Stimulated activated CD8-positive, alpha-beta memory T cell treated with anti-CD3 and anti-CD28 coated beads, Interleukin-2, amount 100 ng/mL, for 1 hour (primary cell): ENCODE measurements around the gene TAF15.

Source experiments
- DNase-seq, 2 donors: peaks; one replicate each; pipeline ENCODE4 v3.0.0-alpha.2; 2020; ENCODE audit warnings: low read depth in 2 of 2

The TAF15 gene

DNA sequence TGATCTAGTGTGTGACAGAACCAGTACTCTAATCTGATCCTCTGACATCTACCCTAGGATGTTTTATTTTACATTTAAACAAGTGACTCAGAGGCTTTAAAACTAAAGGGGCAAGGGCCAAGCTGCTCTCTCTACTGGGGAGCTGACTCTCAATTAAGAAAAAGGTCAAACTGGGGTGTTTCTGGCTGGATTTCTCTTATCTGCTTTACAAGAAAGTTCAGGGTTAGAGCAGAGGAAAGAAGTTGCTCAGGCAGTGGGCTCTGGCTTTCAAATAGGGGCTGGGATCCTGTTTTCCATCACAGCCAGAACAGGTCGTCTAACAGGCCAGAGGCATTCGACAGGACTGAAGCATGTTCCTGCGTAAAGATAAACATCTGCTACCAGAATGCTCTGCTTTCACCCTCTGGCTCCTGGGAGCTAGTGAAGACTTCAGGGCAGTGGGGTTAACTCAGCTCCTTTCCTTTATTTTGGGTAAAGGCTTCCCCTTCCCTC is 22.3 kb upstream of the TAF15 start:
- DNase-seq: no peak

DNA sequence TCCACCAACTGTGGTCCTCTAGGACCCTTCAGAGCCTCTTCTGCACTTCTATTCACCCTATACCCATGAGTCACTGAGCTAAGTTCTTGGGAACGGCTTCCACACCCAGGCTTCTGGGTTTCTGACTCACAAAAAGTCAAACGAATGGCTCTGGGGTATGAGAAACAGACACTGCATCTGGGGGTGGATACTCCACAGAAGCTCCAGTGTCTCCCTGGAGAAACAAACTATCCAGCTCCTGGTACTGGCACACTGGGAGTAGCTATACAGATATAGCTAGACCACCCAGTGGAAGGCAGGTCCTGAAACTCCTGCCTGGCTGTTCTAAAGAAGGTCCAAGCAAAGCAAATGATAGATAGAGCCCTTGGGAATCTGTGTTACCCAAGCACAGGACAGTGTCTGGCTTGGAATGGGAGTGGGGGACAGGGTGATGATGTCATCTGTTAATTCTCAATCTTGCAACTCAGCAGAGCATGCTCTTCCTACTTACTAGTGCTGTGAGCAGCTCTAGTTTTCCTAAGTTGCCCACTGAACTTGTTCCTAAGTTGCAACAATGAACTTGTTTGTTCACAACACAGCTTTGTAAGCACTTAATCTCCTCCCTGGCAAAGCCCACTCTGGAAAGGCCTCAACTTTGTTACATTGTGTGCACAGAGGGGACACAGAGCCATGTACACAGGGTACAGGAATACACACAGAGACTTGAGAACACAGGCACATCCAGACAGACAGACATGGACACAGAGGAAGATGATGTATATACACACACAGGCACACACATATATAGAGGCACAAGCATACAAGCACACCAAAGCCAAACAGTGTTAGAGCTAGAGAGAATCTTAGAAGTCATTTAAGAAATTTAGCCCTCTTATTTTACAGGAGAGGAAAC is 20.6 kb upstream of the TAF15 start:
- DNase-seq: no peak

DNA sequence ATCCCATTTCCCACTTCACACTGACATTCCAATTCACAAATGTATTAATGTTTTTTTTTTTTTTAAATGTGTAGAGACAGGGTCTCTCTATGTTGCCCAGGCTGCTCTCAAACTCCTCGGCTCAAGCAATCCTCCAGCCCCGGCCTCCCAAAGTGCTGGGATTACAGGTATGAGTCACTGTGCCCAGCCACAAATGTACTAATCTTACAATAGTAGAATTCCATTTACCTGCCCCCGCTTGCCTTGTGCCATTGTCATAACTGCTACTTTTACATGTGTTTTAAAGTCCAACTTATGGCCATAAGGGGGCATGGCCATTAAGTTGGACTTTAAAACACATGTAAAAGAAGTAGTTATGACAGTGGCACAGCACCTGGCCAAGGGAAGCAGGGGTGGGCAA is 18.4 kb upstream of the TAF15 start:
- no peak for DNase-seq

DNA sequence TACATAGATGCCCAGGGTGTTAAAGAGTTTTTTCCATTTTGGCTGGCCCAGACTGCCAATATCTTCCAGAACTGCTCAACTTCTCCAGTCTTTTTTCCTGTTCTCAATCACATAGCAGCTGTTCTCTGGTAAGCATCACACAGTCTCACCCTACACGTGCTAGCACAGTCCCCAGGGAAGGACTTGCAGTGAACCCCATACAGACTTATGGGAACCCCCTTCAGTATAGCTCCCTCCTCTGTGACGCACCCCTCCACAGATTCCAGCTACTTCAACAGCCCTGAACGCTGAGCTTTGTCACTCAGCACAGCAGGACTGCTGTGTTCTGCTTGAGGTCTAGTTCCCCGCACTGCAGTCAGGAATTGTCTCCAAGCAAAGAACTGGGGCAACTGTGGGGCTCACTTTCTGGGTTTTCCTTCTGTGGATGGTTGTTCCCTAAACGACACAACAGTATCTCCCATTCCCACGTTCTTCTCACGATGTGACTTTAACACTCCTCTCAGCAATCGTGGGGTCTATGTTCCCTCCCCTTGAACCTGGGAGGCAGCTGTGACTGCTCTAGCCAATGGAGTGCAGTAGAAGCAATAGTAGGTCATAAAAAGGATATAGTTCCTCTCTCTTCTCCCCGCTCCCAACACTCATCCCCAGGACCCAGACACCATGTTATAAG is 17.5 kb upstream of the TAF15 start:
- no peak for DNase-seq

DNA sequence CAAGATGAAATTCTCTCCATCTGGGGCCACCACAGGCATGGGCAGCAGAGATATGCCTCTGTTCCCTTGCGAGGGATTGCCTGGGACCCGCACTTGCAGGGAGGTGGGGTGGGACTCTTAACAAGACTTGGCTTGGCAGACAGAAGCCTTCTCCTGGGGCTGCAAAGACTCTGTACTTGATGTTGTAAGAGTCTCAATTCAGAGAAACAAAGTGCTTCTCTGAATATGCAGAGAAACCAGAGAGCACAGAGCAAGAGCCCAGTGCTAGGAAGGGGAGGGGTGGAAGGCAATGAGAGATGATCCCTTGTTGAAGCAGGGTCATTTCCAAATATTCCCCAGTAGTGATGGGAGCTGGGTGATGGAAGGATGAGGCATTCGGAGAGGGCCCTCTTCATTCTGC is 16.0 kb upstream of the TAF15 start:
- DNase-seq: no peak

DNA sequence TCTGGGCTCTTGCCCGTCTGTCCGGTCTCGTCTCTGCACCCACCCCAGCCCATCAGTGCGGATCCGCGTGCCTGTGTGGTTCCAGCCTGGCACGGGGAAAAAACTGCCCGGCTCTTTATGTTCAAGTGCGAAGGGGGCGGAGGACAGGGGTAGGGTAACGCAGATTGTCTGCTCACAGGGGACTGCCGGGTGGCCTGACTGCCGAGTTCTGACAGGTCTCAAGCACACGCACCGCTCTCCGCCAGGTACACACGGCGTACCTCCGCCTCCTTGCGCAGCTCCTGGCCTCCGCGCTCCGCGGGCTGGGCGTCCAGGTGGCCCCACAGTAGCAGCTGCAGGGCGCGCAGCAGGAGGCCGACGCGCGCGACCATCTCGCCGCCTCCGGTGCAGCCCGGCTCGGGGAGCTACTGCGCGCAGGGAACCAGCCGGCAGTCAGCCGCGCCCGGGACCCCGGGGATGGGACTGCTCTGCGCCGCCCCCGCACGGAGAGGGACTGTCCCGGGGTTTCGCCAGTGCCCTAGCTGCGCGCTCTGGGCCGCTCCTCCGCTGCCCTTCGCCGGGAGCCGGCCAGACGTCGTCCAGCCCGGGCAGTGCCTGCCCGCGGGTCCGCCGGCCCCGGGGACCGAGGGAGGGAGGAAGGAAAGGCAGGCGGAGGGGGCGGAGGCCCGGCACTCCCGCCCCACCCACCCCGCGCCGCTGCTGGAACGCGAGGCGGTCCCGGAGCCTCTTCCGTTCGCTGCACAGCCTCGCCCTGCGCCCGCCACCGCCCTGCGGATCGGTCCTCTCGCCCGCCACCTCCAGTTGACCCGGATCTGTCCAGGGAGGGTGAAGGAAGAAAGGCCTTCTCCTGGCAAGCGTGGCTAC is 14.0 kb upstream of the TAF15 start, which contains the start of gene MMP28:
MMP28 (minus strand) TSS at position 635 of the 864 bp plus-strand sequence; CDS start at position 371, 264 bp downstream.
- no peak for DNase-seq

DNA sequence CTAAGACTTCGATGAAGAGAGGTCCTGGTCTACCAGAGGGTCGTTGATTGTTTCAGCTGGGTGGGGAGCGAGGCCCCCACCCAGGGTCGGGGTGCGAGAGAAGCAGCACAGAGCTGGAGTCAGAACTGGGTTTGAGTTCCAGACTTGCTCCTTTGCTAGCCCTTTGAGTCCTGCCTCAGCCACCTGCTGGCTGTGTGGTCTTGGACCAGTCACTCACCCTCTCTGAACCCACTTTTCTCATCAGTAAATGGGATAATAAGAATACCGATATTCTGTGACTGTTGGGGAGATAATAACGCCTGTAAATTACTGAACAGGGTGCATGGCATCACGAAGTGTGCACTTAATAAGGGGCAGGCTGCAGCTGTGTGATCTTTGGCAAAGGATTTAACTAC is 13.4 kb upstream of the TAF15 start:
- DNase-seq: no peak

DNA sequence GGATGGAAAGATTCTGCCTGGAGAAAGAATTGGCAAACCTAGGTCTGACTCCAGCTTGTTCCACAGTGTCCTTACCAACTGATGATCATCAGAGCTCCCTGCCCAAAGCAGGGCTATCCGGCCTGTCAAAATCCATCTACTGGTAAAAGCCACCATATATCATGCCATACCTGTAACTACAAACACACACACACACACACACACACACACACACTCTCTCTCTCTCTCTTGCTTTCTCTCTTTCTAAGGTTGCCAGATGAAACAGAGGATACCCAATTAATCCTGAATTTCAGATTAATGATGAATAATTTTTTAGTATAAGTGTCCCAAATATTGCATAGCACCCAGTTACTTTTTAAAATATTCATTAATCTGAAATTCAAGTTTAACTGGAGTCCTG is 12.3 kb upstream of the TAF15 start:
- DNase-seq: no peak

DNA sequence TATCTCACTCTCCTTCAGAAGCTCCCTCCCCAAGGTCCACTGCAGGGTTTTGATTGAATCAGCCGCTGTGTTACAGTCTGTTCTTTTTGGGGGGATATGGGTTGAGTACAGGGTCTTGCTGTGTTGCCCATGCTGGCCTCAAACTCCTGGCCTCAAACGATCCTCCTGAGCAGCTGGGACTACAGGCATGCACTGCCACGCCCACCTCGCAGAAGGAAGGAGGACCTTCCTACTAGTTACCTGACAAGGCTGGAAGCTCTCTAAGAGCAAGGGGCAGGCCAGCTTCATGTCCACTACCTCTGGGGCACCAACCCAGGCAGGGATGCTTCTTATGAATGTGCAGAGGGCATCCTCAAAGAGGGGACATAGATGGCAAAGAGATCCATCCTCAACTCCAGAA is 11.9 kb upstream of the TAF15 start:
- DNase-seq: no peak

DNA sequence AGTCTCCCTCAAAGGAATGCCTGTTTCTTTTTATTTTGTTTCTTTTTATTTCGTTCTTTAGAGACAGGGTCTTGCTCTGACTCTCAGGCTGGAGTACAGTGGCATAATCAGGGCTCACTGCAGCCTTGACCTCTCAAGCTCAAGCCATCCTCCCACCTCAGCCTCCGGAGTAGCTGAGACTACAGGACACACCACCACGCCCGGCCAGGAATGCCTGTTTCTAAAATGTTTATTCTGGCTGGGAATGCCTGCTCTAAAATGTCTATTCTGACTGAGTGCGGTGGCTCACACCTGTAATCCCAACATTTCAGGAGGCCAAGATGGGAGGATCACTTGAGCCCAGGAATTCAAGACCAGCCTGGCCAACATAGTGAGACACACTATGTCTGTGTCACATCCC is 11.4 kb upstream of the TAF15 start:
- no peak for DNase-seq

DNA sequence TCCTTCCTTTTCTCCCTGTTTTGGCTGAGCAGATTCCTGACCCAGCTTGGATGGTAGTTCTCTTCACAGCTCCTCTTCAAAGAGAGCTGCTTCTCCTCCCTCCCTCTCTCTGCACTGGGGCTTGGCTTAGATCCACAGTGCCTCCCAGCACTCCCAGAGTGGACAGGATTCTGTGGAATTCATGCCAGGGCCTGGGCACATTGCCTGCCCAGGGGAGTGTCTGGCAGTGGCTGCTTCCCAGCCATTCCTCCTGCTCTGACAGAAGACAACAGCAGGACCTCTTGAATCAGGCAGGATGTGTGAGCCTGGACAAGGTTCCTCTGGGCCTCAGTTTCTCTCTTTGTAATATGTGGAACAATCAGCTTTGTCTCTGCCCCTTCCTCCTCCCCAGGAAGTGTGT is 9.3 kb upstream of the TAF15 start:
- DNase-seq: no peak

DNA sequence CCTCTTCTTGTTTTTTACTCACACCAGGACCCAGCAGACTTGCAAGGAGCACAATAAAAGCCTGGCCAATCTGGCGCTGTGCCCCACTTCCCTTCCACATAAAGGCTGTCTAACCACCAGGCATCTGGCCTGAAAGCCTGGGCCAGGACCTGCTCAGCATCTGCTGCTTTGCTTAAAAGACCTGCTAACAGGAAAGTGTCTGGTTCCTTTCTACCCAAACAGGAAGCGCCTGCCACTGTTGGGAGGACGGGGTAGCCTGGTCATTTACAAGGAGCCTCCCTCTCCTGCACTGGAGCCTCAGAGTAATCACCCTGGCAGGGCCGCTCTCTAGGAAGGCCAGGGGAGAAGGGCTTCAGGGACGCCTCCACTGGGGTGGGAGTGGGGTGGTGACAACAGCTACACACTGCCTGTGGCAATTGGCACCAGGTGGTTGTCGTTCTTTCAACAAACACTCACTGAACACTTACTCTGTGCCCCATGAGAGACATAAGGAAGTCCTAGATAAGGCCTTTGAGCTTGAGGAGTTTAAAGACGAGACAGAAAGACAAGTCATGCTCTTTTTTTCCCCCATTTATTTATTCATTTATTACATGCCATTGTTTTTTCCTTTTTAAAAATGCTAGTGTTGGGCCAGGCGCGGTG is 7.6 kb upstream of the TAF15 start:
- DNase-seq: no peak

DNA sequence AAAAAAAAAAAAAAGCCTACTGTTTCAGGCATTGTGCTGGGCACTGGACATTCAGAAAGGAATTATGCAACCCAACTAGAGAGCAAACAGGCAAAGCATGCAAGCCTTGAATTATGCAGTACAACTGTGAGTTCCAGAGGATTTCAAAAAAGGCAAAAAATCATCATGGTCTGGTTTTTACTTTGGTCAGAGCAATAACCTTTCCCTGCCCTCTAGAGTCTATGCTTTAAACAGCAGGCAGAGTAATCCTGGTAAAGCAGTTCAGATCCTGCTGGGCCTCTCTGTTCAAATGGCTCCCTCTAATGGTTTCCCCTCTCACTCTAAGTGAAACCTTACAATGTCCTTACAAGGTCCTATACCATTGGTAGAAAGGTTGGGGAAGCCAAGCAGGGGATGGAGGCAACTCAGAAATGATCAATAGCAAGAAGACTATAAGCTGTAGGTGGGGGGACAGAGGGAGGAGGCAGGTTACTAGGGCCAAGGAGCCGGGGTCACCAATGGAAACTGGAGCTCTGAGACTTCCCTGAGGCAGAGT is 4.6 kb upstream of the TAF15 start:
- no peak for DNase-seq

DNA sequence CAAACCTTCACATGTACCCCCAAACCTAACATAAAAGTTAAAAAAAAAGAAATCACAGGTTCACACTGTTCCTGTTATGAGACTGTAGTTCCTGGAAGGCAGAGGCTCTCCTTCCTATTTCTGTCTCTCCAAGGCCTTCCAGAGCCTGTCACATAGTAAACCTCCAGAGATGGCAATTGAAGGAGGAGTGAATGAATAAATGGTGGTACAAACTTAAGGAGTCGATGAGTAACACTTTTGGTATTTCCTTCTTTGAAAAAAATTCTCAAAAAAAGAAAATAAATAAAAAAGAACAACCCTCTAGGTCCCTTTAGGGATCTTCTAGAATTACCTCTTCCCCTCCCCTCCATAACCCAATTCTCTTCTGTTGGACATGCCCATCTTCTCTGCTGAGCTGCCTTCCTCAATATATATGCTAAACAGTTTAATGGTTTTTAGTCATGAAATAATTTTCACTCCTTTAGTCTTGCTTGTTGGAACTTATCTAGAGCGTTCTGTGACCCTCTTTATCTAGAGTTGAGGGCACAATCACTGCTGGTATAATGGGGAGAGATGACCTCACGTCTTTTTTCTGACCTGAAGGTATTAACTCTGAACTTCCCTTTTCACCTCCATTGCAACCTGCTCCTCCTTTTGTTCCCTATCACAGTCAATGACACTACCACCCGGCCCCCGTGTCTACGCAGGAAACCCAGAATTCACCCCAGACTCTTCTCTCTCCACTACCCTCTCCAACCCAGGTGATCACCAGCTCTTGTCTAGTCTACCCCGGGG is 1.7 kb upstream of the TAF15 start:
- no peak for DNase-seq

DNA sequence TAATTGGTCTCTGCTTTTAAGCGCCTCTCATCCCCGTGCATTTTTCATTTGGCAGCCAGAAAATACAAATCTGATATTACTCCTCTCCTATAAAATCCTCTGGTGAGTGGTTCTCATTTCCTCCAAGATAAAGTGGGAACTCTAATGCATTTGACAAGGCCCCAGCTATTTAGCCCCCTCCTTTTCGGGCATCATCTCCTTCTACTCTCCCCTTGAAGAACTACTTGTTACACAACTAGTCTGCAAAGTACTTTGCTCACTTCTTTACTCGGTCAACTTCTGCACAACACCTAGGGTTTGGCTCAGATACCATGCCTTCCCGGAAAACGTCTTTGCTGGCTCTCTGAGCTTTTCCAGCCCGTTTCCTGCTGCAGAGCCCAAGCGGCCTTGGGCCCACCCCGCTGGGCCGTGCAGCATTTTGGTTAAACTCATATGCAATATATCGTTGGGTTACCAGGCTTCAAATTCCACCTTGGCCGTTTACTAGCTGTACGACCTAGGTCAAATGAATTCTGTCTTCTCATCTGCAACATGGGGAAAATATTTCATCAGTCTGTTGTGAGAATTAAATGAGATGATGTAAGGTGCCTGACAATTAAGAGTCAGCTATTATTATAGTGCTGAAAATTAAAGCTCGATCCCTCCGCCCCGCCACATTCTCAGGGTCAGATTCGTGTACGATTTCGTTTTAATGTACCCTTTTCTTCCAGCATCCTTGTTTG is 883 bp upstream of the TAF15 start:
- no peak for DNase-seq

DNA sequence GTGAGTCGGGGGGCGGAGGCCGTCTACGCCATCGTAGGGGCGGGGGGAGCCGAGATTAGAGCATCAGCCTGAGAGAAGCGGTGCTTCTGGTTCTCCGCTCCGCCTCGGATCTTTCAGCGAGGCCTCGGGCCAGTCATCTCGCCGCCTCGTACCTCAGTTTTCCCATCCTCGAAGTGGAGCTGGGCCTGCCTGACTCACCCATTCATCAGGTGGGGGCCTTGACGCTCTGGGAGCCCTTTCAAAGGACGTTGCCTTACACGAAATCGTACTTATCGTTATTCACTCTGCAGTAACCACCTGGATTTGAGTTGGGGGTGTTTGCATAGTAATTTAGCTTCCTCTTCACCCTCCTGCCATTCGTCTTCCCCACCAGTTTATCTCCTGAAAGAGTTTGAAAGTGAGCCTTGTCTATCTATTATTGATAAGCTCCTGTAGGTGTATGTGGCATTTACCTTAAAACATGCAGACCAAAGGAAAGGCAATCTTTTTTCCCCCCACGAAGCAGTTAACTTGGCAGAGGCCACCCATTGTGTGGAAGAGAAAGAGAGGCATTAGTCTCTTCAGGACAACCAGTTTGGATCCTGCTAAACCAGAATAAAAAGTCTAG is 674 bp downstream of the TAF15 start:
- DNase-seq: no peak

DNA sequence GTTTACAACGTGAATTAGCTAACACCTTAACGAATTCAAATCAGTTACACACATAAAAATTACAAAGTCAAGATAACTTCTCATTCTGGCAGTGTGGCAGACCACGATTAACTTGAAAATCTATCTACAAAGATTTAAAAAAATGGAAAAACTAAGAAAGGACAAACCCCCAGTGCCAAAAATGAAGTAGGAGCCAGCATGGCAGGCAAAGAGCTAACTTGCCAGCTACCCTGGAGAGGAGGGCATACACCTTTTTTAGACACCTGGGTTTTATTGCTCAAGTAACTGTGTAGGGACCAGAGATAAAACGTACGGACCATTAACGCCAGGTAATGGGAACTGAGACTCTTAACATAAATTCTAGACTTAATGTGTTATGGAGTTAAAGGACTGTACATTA is 2.5 kb downstream of the TAF15 start:
- no peak for DNase-seq

DNA sequence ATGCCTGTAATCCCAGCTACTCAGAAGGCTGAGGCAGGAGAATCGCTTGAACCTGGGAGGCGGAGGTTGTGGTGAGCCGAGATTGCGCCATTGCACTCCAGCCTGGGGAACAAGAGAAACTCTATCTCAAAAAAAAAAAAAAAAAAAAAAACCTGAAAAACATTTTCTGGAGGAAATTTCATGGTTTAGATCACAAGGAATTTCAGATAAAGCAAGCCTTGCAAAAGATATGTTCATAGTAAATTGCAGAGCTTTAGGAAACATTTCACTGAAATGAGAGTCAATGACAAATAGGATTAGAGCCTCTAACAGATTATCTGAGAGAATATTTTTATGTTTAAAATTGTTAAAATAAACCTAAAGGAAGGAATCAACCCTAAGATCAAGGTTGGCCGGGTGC is 3.2 kb downstream of the TAF15 start:
- DNase-seq: no peak

DNA sequence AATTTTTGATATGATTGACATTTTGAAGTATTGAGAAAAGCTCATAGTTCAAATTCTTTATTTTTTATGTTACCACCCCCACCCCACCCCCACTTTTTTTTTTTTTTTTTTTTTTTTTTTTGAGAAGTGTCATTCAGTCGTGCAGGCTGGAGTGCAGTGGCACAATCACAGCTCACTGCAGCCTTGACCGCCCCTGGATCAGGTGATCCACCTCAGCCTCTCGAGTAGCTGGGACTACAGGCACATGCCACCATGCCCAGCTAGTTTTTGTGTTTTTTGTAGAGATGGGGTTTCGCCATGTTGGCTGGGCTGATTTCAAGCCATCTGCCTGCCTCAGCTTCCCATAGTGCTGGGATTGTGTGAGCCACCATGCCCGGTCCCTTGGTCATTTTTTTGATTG is 7.4 kb downstream of the TAF15 start:
- no peak for DNase-seq

DNA sequence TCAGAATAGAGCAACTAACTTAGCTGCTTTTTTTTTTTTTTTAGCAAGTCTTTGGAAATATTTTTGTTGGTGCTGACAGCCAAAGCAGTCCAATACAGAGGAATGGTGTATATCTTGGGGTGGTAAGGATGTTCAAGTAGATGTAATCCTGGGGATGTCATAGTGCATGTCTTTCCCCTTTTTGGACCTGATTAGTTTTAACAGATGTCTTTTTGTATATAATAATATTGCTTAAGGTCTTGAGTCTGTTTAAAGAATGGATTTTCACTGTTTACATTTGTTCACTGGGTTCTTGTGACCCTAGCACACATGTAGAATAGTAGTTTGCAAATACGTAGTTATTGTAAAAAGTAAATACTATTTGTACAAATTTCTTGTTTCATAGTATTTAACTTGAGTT is 7.9 kb downstream of the TAF15 start:
- no peak for DNase-seq
